ENCODE data around the gene USP35. TPM values are rescaled to one million over a fixed set of nuclear protein-coding genes. Genes with fewer than 3 reads are reported as not detected.

USP35 gene
- total and polyA plus RNA-seq, 9 donors = 8.0 to 18.6 (median 9.7) TPM

DNA sequence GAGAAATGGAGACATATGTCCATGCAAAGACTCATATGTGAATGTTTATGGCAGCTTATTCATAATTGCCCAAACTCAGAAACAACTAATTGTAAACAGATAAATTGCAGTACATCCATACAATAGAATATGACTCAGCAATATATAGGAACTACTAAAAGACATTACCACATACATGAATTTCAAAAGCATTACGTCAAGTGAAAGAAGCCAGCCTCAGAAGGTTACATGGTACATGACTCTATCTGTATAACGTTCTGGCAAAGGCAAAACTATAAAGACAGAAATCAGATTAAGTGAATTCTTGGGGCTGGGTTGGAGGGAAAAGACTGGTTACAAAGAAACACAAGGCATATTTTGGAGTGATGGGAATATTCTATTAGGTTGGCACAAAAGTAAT, 7.5 kb upstream of the USP35 start:
- Histone ChIP-seq H3K27me3 (no peaks in the 10 kb centered on the region), H3K4me1 (ENCODE audit: insufficient read depth) (peaks cover 3% of the 10 kb centered on the region), H3K4me3 (no peak overlapping the region), H3K36me3 (no peaks in the 10 kb centered on the region), H3K27ac (no peak overlapping the region), H3K9me3 (no peaks in the 10 kb centered on the region)
- intact Hi-C loops (cut with DNase I) = no loop called here
- DNase-seq = no peak
- TF ChIP-seq EP300 (IDR thresholded peaks at IDR 0.05) (no peak), POLR2A (IDR thresholded peaks at IDR 0.05) (no peak)
- TF ChIP-seq, protein P1, sequence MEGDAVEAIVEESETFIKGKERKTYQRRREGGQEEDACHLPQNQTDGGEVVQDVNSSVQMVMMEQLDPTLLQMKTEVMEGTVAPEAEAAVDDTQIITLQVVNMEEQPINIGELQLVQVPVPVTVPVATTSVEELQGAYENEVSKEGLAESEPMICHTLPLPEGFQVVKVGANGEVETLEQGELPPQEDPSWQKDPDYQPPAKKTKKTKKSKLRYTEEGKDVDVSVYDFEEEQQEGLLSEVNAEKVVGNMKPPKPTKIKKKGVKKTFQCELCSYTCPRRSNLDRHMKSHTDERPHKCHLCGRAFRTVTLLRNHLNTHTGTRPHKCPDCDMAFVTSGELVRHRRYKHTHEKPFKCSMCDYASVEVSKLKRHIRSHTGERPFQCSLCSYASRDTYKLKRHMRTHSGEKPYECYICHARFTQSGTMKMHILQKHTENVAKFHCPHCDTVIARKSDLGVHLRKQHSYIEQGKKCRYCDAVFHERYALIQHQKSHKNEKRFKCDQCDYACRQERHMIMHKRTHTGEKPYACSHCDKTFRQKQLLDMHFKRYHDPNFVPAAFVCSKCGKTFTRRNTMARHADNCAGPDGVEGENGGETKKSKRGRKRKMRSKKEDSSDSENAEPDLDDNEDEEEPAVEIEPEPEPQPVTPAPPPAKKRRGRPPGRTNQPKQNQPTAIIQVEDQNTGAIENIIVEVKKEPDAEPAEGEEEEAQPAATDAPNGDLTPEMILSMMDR (IDR thresholded peaks at IDR 0.05) = no peak
- 82 to 86% (median 85%) methylated on average over 2 of the region's 2 CpGs for WGBS, 3 donors

GRCh38 chr11:78187366-78188285, 1.1 kb upstream of the USP35 start:
- no peak for TF ChIP-seq EP300 (IDR thresholded peaks at IDR 0.05)
- TF ChIP-seq, protein P1 (IDR thresholded peaks at IDR 0.05) = no peak
- TF ChIP-seq POLR2A (IDR thresholded peaks at IDR 0.05) = no peak
- Histone ChIP-seq H3K9me3 (no peaks in the 10 kb centered on the region), H3K36me3 (no peaks in the 10 kb centered on the region), H3K27ac (peak overlapping the region; percentile 65 to 66), H3K4me3 (peak overlapping the region; percentile 87), H3K27me3 (no peaks in the 10 kb centered on the region), H3K4me1 (ENCODE audit: insufficient read depth) (peaks cover 23% of the 10 kb centered on the region)
- intact Hi-C loops (cut with DNase I) = no loop called here
- DNase-seq = no peak
- WGBS, 3 donors = 7 to 10% (median 7%) methylated on average over 31 of the region's 31 CpGs

DNA sequence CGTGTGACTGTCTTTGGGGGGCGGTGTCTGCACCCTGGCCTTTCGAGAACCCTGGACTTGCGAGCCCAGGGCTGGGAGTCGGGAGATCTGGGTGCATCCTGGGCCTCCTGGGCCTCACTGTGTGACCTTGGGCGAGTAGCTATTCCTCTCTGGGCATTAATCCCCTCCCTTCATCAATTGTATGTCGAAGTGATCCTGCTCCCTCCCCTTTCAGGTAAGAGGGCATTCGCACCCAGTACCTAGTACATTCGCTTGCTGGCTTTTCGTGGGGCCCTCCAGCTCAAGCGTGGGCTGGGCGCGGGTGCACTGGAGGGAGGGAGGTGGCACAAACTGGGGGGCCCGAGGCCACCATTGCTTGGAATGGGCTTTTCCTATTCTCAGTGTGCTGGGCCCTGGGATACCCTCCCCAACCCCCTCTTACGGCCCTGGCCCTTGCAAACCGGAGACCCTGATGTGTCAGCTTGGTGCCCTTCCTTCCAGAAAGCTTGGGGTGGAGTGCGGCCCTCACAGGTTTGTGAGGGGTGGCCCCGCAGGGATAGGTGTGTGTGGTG, 530 bp downstream of the USP35 start:
- Histone ChIP-seq H3K4me3 (peak overlapping the region; percentile 87), H3K4me1 (ENCODE audit: insufficient read depth) (peaks cover 27% of the 10 kb centered on the region), H3K27ac (peak overlapping the region; percentile 30 to 34), H3K27me3 (no peaks in the 10 kb centered on the region), H3K9me3 (no peaks in the 10 kb centered on the region), H3K36me3 (no peaks in the 10 kb centered on the region)
- TF ChIP-seq, protein P1 (IDR thresholded peaks at IDR 0.05) = no peak
- no peak for TF ChIP-seq EP300 (IDR thresholded peaks at IDR 0.05)
- TF ChIP-seq POLR2A (IDR thresholded peaks at IDR 0.05) = no peak
- intact Hi-C loops (cut with DNase I) = no loop called here
- 7 to 9% (median 8%) methylated on average over 18 of the region's 18 CpGs for WGBS, 3 donors
- peak in 1 of 5 donors; percentile 30 for DNase-seq

DNA sequence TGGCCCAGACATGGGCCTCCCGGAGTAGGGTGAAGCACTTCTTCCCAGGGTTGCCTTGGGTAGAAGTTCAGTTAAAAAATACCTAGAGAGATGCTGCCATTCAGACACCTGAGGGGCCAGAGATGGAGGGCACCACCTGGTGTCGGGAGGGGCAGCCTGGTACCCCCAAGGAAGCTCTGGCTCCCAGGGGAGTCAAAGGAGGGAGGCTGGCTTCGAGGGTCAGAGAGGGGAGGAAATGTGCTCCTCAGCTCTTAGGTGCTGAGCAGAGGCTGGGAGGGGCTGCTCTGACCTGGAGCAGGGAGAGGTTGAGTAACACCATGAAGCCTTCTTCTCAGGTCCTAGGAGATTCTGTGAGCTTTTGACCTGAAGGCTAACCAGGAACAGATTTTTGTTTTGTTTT, 1.1 kb downstream of the USP35 start:
- Histone ChIP-seq H3K4me1 (ENCODE audit: insufficient read depth) (peaks cover 27% of the 10 kb centered on the region), H3K36me3 (no peaks in the 10 kb centered on the region), H3K9me3 (no peaks in the 10 kb centered on the region), H3K4me3 (peak overlapping the region; percentile 87), H3K27me3 (no peaks in the 10 kb centered on the region), H3K27ac (peak overlapping the region in 1 of 2 donors; percentile 30)
- intact Hi-C loops (cut with DNase I) = no loop called here
- WGBS, 3 donors = 20 to 26% (median 25%) methylated on average over 3 of the region's 3 CpGs
- TF ChIP-seq, protein P1 (IDR thresholded peaks at IDR 0.05) = no peak
- TF ChIP-seq POLR2A (IDR thresholded peaks at IDR 0.05) (no peak), EP300 (IDR thresholded peaks at IDR 0.05) (no peak)
- DNase-seq = peak in 3 of 5 donors; percentile 32 to 42 (median 39)
